Measurements from ENCODE around the gene CNTN1.

Gene CNTN1

DNA sequence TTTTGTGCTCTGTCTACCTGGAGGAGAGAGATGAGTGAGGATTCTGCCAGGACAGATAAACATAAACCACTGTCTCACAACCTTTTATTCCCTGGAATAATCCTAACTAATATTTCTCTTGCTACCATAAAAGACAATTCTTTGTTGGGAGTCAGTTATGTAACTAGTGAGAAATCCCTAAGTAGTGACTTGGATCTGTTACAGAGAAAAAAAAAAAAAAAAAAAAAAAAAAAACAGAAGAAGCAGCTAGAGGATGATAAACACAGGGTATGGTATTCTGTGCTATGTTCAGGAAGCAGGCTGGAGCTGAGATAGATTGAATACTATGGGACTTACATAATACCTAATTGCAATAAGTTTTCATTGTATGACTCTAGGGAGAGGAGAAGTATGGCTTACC lies 178.7 kb downstream of the CNTN1 start:
- DNase-seq, result no peak

DNA sequence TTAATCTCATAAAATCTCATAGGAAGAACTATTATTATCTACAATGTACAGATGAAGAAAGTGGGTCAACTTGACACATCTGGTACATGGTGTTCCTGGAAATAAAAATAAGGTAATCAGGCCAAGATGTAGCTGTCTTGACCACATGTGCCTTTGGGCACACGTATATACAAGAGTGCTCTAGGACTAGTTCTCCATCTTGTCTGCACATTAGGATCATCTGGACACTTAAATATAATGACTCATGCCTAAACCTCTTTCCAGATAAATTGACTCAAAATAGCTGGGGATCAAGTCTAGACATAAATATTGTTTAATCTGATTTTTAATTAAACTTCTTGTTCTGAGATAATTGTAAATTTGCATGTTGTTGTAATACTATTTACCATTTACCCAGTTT lies 182.6 kb downstream of the CNTN1 start:
- no peak for DNase-seq

DNA sequence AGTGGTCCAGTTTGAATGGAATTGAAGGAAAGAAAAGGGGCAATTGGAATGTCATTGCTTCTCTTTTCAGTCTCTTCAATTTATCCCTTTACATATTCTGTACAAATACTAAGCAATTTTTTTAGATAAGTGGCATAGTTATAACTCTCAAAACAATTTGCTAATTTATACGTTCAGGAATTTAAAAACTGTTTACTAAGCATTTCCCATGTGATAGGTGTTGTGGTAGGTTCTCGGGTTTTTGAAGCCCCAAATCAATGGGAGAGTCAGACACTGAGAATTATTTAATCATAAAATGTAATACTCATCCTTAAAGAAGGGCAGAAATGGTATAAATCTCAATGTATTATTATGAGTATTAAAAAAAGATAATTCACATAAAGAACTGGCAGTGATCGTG lies 197.1 kb downstream of the CNTN1 start:
- DNase-seq, result no peak

DNA sequence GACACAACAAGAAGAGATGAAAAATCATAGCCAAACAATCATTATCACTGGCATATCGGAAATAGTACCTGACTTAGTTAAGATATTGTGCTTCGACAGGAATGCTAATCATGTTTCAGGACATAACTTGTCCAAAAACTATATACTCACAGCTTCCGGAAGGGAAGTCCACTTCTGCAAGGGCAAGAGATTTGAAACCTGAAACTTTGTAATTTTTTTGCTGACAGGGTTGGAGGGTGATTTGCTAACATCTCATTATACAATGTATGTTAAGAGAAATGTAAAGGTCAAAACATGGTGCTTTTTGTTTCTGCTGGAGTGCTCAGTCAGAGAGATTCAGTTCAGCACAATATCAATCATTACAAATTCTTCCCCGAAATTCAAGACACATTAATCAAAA lies 200.3 kb downstream of the CNTN1 start:
- no peak for DNase-seq

DNA sequence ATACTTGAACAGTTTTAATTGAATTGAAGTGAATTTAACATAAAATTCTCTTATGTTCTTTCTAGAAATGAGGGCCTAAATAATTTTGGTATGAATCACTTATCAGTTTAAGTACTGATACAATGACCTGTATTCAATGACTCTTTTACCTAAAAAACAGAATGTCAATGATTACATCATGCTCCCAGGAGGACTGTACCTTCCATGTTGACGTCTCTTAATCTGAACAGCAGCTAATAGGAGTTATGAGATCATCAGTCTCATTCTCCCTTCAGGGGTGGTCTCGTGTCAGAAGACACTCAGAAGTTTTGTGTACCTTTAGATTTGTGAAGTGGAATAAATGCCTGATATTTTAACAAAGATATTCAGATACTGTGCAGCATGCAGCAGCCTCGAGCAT lies 206.3 kb downstream of the CNTN1 start:
- no peak for DNase-seq

DNA sequence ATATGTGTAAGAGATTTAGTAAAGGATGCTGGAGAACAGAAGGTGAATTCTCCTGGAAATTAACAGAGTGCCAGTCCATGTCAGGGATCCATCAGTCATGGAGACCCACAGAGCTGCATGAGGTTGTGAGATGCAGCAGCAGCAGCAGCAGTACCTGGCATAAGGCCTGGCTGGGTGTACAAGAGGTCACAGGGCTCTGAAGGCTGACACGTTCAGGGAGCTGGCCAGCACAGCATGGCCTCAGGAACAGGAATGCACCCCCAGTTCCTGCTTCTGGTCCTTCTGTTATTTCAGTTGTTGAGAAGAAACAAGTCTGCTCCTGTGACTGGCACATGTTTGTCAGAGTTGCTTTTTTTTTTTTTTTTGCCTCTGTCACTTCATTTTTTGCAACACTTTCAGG lies 210.8 kb downstream of the CNTN1 start:
- no peak for DNase-seq

DNA sequence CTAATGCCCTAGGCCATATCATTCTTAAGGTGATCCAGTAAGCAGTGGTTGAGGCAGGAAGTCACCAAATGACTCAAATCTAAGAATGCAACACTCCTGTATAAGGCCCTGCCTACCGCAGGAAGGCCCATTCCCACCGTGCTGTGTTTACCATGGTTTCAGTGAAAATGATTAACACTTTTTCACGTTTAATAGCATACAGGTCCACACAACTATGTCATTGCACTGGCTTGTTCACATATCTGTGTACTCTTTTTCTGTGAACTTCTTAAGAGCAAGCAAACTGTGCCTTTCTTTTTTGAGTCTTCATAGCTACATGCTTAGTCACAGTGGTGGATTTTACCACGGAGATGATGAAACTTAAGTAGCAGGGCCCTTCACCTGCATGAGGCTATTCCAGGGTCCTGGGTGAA lies 214.9 kb downstream of the CNTN1 start:
- DNase-seq, result no peak

DNA sequence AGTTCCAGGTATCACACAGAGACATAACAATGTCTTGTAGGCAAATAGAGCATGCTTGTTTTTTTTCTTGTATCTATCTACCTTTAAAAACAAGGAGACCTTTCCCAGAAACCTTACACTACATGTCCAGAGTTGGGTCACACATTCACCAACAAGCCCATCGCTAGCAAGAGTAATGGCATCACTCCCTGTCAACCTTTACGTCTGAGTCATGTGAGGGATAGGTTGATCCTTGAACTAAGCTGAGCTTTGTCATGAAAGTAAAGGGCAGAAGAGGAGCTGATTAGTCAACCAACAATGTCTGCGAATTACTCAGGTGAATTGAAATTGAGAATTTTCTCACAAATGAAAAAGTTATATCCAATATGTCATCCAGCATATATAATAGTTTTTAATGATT lies 219.4 kb downstream of the CNTN1 start:
- no peak for DNase-seq

DNA sequence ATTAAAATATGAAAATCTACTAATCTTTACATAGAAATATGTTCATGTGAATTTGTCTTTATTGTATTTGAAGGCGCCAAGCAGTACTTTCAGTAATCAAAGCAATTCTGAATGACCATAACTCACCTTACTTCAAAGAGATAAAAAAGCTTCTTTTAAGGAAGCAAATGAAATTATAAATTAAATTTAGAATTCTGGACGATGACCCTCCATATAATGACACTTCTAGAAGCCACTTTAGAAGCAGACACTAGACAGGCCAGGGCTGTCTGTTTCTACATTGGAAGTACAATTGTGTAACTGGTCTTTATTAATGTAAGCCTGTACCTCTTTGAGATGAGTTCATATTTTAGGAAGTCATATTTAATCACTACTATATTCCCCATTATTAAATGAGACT lies 222.9 kb downstream of the CNTN1 start:
- no peak for DNase-seq

DNA sequence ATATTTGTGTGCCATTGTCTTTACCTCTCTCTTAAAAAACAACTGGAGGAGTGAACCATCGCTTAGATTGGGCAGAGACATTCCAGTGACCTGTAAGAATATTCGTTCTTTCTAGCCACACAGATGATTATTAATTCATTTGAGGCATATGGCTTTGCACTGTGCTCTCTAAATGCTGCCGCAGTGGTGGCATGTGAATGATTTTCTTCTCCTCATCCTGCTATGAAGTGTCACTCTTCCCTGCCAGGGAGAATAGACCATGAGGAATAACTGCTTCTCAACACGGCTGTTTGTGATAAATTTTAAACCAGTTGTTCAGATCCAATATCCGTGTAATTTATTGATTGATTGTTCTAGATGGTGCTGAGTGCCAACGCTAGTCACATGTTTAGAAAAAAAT lies 225.3 kb downstream of the CNTN1 start:
- DNase-seq, result no peak

DNA sequence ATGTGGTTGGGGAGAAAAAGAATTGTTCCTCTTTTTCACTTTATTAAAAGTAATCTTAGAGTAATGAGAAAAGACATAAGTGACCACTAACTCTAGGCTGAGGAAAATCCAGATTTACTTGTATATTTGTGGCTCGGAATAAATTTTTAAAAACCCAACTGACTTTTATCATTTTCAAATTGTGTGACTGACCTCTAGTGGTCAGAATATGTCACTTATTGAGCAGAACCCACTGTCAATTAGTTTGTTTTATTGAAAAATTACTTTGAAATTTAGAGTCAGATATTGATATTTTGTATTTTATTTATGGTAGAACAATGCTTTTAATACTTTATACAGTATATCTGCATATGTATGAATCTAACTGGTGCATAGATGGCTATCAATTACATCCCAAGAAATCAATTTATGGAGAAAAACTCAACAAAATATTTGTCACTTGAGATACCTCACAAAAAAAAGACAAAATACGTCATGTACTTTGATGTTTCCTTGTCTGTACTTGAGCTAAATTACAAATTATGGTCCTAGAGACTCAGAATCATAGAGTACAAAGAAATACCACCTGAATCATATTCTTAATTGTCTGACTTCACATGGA lies 229.4 kb downstream of the CNTN1 start:
- no peak for DNase-seq

DNA sequence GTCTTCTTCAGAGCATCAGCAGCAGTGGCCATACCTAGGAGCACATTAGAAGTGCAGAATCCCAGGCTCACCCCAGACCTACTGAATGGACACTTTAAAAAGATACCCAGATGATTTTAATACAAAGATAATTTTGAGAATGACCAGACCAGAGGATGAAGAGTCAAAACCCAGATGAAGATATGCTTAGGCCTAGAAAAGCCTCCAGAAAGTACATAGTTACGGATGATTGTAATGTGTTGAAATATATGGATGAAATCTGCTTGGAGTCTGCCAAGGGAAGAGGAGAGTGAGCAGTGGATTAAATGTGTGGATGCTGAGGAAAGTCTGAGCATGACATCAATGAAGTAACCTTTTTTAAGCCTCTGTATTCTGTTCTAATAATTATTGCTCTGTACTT lies 245.7 kb downstream of the CNTN1 start:
- DNase-seq, result no peak

DNA sequence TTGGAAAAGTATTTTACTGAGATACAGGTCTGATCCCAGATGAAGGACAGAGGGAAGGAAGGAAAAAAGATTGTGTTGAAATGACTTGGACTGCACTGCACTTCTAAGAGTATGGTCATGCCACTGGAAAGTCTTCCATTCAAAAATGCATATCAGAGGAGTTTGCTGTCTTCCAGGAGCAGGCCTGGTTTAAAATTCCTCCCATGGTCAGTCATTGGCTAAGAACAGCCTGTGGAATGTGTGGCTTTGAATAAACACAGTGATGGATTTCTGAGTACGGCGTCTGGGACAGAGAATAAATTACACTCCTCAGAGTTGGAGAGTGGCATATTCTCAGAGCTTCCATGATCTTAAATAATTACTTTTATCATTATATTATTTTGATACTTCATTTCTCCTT lies 250.1 kb downstream of the CNTN1 start:
- no peak for DNase-seq

DNA sequence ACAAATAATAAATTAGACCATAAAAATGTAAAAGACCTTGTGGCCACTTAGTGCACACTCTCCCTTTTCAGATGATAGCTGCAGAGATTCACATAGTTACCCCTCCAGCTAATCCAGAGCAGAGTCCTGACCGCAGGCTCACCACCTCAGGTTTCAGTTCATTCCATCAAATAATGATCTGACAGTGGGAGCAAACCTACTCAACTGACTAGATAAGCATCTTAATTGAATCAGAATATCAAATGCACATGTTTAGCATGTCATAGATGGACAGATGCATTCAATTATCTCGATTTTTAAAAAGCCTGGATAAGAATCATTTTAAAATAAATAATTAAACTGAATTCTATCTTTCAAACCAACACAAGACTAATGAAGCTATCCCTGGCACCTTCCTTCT lies 253.5 kb downstream of the CNTN1 start:
- no peak for DNase-seq

DNA sequence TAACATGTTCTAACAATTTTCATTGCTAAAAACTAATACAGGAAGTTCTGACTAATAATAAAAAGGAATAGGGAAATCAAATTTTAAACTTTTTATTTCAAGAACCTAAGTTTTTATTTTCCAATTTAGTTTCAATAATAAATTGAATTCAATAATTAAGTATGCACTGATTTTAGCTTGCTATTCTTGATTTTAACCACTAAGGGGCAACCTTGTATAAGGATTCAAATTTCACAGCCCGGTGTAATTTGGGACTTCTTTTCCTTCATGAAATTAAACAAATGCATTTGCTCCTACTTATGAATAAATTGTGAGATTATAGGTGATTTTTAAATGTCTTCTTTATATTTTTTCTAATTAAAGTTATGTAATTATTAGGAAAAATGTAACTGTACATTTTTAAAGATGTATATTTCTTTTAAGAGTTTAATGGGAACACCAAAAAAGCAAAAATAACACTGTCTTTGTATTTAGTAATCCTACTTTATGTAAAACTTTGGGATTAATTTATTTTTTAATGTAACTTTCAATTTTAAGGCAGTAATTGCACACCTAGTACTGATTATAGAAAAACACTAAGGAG lies 254.5 kb downstream of the CNTN1 start:
- DNase-seq, result no peak

DNA sequence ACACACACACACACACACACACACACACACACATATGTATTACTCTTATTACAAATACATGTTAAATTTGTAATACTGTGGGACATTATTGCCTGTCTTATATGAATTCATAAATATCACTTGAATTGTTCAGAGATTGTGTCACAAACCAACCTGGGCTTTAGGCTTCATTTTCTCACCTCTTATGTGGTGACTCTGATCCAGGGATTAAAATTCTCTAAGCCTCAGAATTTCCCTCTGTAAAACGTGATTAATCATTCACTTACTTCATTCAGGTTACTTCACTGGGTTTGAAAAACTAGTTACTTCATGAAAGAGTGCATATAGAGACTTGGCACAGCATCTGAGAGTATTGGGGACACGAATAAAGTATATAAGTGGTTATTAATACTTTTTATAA lies 255.6 kb downstream of the CNTN1 start:
- DNase-seq, result no peak

DNA sequence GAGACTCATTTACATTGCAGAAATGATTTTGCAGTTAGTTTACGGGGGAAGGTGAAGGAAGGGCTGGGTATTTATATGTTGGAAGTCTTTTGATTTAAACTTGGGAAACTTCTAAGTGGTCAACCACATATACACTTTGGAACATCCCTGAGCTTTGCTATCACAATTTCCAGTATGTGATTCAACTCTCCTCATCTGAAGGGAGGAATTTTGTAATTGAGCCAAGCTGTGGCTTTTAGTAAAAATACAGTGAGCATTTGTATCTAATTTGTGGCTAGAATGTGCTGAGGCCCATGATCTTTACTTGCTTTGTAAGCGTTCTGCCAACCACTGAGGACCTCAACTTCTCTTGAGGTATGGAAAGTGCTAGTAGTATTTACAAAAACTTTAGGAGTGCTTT lies 260.8 kb downstream of the CNTN1 start:
- no peak for DNase-seq

DNA sequence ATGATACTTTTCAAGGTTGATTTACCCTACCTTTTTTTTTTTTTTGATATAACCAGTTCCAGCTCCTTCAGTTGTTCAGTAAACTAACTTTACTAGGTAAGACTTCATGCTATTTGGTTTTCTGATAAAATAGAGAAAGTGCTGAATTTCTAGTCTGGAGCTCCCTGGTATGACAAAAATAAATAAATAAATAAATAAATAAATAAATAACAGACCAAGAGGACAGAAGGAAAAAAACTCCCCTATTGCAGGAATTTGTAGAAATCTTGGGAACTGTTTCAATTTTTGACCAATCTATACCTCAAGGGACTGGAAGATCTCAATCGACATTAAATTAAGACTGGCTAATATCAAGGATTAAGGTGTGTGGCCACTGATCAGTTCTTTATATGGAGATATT lies 265.2 kb downstream of the CNTN1 start:
- DNase-seq, result no peak

DNA sequence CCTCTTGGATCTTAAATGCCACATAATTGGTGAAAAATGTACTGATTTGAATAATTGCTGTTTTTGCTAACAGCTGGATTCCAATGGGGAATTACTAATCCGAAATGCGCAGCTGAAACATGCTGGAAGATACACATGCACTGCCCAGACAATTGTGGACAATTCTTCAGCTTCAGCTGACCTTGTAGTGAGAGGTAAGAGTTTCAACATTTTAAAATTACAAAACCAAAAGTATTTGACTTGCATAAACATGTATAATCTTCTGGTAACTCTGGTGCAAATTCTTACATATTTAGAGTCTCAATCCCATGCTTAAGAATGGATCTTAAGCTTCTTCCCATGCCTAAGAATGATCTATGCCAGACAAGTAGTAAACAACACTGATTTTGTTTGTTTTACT lies 266.8 kb downstream of the CNTN1 start:
- DNase-seq, result no peak

DNA sequence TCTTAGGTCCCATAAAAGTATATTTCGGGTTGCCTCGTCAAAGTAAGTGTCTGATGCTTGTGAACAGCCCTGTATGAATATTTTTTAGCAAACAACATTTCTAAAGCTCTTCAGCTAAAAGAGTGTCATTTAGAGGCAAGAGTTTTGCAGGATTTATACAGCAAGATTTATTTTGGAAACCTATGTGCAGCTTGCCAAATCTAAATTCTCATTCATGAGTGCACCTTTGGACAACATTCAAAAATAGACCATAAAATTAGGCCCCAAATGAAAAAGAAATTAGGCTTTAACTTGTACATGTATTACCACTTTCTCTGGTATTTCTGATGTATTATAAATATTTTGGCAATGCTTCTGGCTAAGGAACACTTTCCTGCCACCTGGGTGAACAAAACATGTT lies 271.5 kb downstream of the CNTN1 start:
- DNase-seq, result no peak

DNA sequence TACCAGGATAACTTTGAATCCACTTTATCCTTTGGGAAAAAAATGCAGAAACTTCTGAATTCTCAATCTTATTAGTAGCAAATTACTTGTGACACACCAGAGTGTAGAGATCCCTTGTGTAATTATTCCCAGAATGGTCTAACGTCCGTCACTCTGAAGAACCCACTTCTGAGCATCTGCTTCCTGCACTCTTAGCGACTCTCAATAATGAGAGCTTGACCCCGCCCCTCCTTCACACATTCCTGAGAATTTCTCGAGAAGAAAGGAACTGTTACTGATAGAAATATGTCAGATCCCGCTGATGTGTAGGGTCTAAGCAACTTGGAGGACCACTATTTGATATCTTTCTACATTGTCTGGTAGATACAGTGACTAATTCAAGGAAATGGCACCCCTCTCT lies 277.6 kb downstream of the CNTN1 start:
- DNase-seq, result no peak

DNA sequence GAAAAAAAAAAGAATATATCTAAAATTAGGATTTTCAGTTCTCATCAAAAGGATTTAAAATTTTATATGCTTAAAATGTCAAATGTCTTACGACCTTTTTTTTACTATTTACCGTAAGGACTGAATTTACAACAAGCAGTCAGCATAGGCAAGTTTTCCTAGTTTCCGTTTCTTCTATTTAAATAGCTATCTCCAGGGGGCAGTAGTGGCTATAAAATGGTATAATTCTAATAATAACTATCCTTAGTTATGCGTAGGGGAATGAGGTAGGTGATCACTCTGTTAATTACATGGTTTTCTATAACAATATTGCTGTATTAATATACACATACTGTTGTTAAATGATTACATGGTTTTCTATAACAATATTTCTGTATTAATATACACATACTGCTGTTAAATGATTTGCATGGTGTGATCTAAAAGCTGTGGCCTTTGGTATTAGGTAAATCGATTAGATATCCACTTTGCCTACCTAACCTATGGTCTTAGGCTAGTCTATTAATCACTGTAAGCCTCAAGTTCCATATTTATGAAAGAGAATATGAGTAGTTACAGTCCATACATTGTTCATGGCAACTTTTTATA lies 278.2 kb downstream of the CNTN1 start:
- no peak for DNase-seq

DNA sequence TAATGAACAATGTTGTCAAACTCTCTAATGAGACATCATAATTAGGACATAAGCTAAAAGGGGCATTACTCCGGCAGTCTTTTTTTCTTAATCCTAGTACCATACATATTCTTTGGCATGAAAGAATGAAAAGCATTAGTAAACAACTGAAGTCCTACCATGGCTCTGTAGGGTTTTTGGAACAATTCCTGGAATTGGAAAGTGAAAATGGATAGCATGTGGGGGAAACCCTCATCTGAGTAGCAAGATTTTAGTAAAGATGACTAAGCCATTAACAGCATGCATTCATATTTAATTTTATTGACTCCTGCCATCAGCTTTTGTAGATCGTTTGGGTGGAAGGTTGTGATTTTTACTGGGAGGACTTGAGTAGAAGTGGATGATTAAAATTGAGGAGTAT lies 279.7 kb downstream of the CNTN1 start:
- no peak for DNase-seq

DNA sequence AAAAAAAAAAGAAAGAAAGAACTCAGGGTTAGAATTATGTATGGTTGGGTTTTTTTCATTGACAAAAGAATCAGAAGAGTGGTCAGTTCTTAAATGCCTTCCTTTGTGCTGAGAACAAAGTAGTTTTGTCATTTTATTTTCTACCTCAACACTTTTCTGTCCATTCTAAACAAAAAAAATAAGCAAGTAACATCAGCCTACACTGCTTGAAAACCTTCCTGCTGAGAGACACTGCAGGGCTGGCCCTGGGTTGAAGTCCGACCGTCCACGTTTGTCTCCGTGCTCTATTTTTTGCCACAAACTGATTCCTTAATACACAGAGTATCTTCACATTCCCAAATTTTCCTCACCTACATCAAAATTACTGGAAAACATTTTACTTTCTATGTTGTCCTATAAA lies 284.3 kb downstream of the CNTN1 start:
- no peak for DNase-seq

DNA sequence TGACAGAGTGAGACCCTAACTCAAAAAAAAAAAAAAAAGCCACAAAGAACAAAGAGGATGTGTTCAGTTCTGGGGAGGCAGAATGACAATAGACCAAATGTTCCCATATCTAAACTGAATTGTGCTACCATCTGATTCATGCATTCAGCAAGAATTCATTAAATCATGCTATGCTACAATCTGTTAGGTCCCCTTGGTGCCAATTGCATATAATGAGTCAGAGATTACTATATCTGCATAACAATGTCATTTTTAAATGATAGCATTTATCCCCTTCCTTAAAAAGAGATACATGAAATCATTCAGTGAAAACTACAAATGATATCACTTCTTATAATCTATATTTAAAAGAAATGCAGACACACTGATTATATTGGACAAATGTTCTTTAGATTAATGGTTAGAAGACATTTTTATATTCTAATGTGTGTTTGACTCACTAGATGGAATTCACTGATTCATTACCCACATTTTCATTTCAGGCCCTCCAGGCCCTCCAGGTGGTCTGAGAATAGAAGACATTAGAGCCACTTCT lies 288.3 kb downstream of the CNTN1 start:
- DNase-seq, result no peak

Data from bone marrow (tissue), 2 donors.